GM21737 (cell line): ENCODE measurements around the gene FRYL.
"Not testable (repeated sequence)": the region's sequence is repeated elsewhere in the genome, so short reads cannot be mapped to it uniquely, and the experiment has no call there.

Experiments used
- ATAC-seq: cut with Tn5 transposase; IDR thresholded peaks from one replicate; pipeline ENCODE4 v1.9.1; 2021; ENCODE audit warnings: mild to moderate bottlenecking, moderate library complexity; ENCODE audit not compliant: unreplicated experiment

FRYL gene

GRCh38 chr4:48668254-48669017 is 111.6 kb downstream of the FRYL start:
- no peak for ATAC-seq

GRCh38 chr4:48667148-48667547 is 112.9 kb downstream of the FRYL start:
- ATAC-seq = no peak

DNA sequence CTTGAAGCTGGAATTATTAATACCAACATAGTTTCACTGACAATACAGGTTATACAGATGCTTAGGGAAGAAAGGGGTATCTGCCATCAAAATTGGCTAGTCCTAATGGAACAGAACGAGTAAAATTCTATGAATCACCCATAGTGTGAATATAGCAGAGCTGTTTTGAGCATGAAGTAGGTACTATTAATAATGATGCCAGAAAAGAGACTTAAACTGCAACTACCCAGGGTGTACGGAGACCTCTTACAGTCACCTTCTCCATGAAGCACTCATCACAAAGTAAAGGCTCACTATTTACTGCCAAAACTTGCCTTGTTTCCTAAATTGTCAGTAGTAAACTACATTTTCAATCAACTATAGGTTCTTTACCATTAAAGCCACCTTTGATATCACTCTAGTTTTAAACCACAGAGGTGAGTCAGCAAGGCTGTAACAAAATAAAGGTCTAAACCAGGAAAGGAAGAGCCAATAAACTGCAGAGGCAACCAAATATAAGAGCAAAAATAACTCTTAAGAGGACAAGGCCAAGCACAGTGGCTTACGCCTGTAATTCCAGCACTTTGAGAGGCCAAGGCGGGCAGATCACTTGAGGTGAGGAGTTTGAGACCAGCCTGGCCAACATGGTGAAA is 114.4 kb downstream of the FRYL start:
- no peak for ATAC-seq

GRCh38 chr4:48664938-48665337 is 115.1 kb downstream of the FRYL start:
- ATAC-seq = no peak

DNA sequence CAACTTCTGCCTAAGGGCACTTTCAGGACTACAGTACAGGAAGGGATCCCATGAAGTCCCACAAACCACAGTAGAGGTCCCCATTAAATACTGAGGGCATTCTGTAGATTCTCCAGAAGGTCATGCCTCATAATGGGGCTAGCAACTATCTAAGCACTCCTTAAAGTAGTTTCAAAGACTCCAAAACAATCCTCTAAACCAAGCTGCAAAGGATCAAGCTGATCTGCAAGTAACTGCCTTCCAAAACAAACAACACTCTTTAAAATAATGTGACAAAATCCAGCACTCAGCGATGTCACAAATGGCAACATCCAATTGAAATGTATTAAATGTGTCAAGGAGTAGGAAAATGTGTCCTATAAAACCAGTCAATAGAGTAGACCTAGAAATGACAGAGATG is 118.7 kb downstream of the FRYL start:
- ATAC-seq = no peak

DNA sequence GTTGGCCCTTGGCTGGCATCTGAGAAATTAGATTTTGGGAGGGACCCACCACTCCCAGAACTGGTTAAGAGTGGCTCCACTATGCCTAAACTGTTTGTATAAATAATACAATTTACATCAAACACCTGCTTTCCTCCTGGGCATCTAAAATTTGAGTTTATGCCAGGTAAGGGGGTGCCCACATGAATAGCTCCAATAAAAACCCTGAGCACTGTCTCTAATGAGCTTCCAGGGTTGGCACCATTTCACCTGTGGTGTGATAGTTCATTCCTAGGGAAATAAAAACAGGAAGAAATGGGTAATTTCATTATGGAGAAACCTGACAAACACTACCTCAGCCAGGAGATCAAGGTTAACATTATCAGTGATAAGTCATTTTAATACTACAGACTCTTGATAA is 119.7 kb downstream of the FRYL start:
- no peak for ATAC-seq

DNA sequence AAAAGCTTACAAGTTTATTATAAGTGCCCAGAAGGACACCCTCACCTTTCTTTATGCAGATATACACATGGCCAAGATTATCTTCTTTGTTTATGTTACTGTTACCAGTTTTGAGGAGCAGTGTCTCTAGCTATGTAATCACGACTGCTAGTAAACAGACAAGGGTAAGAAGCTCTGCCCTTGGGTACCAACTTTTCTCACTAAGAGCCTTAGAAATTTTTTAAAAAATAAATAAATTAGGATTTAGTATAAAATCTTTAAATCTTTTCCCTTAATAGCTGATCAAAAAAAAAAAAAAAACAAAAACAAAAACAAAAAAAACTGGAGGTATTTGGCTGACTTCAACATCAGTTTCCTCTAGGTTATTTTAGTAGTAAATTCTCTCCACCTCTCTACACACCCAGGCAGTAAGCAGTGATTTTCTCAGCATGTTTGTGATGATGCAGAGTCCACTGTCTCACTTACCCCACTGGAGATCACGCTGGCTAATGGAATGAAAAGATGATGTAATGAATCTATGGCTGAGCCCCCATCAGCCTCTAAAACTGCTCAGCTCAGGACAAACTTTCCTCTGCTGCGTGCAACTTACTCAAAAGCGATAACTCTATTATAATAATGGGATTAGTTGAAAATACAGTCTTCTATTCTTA is 125.9 kb downstream of the FRYL start:
- ATAC-seq = no peak

DNA sequence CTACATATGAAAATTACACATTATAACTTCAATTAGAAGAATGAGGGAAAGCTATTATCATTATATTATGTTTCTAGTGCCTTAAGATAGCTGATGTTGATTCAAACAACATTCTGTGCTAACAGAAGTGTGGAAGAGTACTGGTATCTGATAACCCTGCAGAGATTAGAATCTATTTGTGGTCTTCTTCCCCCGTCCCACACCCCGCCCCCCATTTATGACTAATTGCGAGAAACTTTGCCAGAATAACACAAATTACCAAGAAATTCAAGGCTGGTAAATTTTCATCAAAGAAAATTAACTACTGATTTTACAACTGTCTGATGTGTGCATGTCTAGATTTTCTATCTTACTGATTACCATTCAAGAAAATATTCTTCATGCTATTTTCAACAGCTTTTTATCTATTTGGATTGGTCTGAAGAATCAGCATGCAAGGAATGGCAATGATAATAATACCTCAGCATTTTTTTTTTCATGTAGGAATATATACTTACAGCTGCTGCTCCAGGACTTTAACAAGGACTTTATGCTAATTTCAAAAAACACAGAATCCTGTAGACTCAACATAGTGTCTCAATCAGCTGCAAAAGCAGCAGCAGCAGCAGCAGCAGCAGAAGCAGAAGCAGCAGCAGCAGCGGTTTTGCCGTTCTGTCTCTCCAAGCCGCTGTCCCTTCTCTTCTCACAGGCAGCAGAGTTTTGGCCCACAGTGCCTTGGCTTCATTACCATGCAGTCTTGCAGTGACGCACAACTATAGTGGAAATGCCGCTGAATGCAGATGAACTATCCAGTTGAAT is 126.7 kb downstream of the FRYL start:
- no peak for ATAC-seq

GRCh38 chr4:48651914-48652313 is 128.2 kb downstream of the FRYL start:
- no peak for ATAC-seq

- no peak for ATAC-seq
Observed at GRCh38 chr4:48649505-48649904, 130.6 kb downstream of the FRYL start.

DNA sequence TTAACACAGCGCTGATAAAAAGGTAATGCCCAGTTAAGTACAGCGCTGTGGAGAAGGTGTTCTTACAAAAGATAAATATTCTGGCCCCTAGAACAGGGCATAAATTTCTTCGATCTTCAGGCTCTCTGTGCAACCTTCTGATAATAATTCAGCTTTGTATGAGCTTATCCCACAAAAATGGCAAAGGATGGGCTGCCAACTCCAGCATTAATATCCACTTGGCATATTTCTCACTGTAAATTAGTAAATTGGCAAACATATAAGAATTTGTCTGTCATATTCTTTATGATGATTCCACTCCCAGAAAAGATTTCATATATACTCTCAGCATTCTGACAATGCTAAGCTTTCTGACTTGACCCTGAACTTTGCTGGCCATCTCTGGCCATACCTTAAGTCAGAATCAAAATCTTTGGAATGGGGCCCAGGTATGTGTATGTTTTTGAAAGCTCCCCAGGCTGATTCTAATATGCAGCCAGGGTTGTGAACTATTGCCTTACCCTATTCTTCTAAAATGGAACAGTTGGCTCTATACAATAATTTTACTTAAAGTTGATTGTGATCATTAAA is 134.8 kb downstream of the FRYL start:
- no peak for ATAC-seq

GRCh38 chr4:48642421-48643374 is 137.4 kb downstream of the FRYL start:
- no peak for ATAC-seq

- no peak for ATAC-seq
Observed at GRCh38 chr4:48641401-48641800, 138.7 kb downstream of the FRYL start.

- ATAC-seq = no peak
Observed at GRCh38 chr4:48640699-48641098, 139.4 kb downstream of the FRYL start.

GRCh38 chr4:48640225-48640624 is 139.9 kb downstream of the FRYL start:
- ATAC-seq = no peak

- no peak for ATAC-seq
Observed at GRCh38 chr4:48639807-48640206, 140.3 kb downstream of the FRYL start.

DNA sequence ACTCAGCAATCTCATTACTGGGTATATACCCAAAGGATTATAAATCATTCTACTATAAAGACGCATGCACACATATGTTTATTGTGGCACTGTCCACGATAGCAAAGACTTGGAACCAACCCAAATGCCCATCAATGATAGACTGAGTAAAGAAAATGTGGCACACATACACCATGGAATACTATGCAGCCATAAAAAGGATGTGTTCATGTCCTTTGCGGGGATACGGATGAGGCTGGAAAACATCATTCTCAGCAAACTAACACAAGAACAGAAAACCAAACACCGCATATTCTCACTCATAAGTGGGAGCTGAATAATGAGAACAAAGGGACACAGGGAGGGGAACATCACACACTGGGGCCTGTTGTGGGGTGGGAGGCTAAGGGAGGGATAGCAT is 141.5 kb downstream of the FRYL start:
- ATAC-seq = not testable (repeated sequence)

DNA sequence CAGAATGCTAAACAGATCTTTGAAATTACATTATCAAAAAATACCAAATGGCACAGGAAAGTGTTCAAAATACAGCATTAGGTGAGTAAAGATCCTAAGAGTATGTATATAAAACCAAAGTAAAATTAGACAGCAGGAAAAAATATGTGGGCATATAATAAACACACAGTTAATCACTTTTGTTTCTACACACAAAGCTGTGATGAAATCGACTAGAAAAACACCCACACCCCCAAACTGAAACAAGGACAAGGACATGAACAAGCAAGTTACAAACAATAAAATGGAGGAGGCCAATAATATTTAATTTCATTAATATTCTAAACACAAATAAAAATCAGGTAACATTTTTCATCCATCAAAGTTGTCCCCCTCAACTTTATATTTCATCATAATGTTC is 143.2 kb downstream of the FRYL start:
- no peak for ATAC-seq

DNA sequence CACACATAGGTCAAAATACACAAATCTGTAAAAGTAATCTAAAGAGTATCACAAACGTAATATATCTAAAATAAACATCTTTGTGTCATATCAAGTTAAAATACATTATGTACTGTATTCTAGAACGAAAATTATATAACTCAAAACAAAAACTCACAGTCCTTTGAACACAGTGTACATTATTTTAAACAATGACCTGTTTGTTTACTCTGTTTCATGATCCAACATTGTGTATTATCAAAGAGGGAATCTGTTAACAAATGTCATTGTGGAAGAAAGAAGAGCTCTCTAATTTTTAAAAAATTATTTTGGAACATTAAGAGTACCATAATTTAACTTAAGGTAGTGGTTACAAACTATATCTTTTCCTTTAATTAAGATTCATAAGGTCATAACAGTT is 144.1 kb downstream of the FRYL start:
- ATAC-seq = no peak

GRCh38 chr4:48635310-48635709 is 144.8 kb downstream of the FRYL start:
- no peak for ATAC-seq
